ENCODE measurements around the gene FKBP2.

The FKBP2 gene

DNA sequence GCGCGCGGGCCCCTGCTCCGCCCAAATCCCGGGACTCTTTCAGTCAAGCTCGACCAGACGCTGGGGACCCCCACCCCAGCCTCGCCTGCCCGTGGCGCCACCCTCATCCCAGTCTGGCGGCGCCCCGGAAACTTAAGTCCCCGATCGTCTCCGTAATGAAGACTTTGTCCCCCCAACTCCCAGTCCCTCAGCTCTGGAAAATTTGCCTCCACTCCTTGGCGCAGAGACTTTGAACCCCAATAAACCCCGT, 10.8 kb downstream of the FKBP2 start:
- peak overlapping the region; percentile 89 for H3K27ac ChIP-seq
- no peak for TF ChIP-seq CTCF (conservative IDR thresholded peaks at IDR 0.05)

- no peak for TF ChIP-seq CTCF (conservative IDR thresholded peaks at IDR 0.05)
- peak overlapping the region; percentile 89 for H3K27ac ChIP-seq
These were observed 11.3 kb downstream of the FKBP2 start for GRCh38 chr11:64252003-64252872.

DNA sequence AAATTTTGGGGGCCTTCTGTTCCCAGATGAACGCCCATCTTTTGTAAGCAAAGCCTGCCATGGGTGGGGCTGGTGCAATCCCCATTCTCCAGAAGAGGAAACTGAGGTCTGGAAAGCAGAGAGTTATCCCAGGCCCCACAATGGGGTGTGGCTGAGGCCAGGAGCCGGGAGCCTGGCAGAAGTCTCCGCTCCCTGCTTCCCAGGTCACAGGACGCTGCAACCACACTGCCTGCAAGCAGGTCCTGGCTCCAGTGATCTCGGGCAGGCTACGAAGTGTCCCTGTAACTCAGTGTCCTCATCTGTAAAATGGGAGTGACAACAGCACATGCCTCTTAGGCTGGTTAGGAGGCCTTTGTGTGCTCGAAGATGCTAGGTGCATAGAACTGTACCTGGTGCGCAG, 12.1 kb downstream of the FKBP2 start:
- H3K27ac ChIP-seq, result peak overlapping the region; percentile 89
- no peak for TF ChIP-seq CTCF (conservative IDR thresholded peaks at IDR 0.05)

GRCh38 chr11:64253481-64253880, 12.6 kb downstream of the FKBP2 start:
- H3K27ac ChIP-seq, result peak overlapping the region; percentile 89
- no peak for TF ChIP-seq CTCF (conservative IDR thresholded peaks at IDR 0.05)

DNA sequence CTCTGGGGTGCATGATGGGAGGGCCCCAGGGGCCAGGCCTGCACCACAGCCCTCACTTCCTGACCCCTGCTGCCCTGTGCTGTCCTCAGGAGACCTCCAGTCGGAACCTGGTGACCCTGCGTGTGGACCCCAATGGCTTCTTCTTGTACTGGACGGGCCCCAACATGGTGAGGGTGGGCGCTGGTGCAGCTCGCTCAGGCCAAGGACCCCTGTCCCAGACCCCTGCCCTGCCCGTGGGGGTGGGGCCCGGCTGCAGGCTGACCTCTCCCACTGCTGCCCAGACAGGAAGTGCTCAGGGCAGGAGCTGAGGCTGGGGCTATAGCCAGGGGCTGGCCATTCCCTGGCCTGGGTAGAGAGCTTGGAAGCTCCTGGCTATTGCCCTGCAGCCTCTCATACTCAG, 13.4 kb downstream of the FKBP2 start:
- no peak for TF ChIP-seq CTCF (conservative IDR thresholded peaks at IDR 0.05)
- H3K27ac ChIP-seq, result peak overlapping the region; percentile 89; the same call in 1 of the 2 replicates

- no peak for TF ChIP-seq CTCF (conservative IDR thresholded peaks at IDR 0.05)
- H3K27ac ChIP-seq, result no peak overlapping the region
These were observed 14.5 kb downstream of the FKBP2 start for GRCh38 chr11:64255135-64256128.

DNA sequence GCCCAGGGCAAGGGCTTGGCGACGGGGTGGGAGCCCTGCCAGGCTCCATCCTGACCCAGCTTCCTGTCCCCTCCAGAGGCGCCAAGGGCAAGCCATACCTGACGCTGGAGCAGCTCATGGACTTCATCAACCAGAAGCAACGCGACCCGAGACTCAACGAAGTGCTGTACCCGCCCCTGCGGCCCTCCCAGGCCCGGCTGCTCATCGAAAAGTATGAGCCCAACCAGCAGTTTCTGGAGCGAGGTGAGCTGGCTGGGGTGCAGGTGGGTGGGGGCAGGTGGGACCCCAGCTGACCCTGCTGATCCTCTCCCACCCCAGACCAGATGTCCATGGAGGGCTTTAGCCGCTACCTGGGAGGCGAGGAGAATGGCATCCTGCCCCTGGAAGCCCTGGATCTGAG, 15.4 kb downstream of the FKBP2 start:
- TF ChIP-seq CTCF (conservative IDR thresholded peaks at IDR 0.05), result no peak
- H3K27ac ChIP-seq, result no peak overlapping the region
